Right lobe of liver (tissue), 6 donors: ENCODE measurements around the gene ZNF441. TPM values are rescaled to one million over a fixed set of nuclear protein-coding genes. Genes with fewer than 3 reads are reported as not detected.
"Not testable (repeated sequence)": the region's sequence is repeated elsewhere in the genome, so short reads cannot be mapped to it uniquely, and the experiment has no call there.

Experiments
- ATAC-seq, 4 donors: fragments of 200-7000 bp; cut with Tn5 transposase; one replicate each; pipeline ENCODE4 v1.9.1; 2020; ENCODE audit warnings: mild to moderate bottlenecking in 4 of 4, moderate library complexity in 4 of 4
- DNase-seq, 3 donors: peaks; one replicate each; pipeline ENCODE4 v3.0.0-alpha.2; 2020
- H3K27ac ChIP-seq, 3 donors: fragments of 200-600 bp; one replicate each; pipeline ENCODE4 v1.8.0; 2022
- H3K27me3 ChIP-seq, 2 donors: fragments of 200-600 bp; one replicate each; pipeline ENCODE4 v1.8.0; 2022
- H3K36me3 ChIP-seq, 4 donors: fragments of 200-600 bp; sonication (generic) in 1 of 4; one replicate each; pipeline versions ENCODE4 v1.5.1 to v1.8.0; 2017 to 2022; ENCODE audit warnings: control low read depth in 1 of 4
- H3K4me1 ChIP-seq, 4 donors: fragments of 200-600 bp; sonication (generic) in 1 of 4; one replicate each; pipeline versions ENCODE4 v1.5.1 to v1.8.0; 2017 to 2022; ENCODE audit warnings: control low read depth in 1 of 4
- H3K4me3 ChIP-seq, 3 donors: fragments of 200-600 bp; one replicate each; pipeline ENCODE4 v1.8.0; 2022
- H3K9me3 ChIP-seq, 4 donors: fragments of 200-600 bp; sonication (generic) in 1 of 4; one replicate each; pipeline versions ENCODE4 v1.5.1 to v1.8.0; 2017 to 2022; ENCODE audit warnings: control low read depth in 1 of 4
- CTCF ChIP-seq, 4 donors: fragments of 200-600 bp in 3 of 4; fragments of 450-650 bp in 1 of 4; IDR thresholded peaks; one replicate each; pipeline versions ENCODE4 v1.5.1 to v1.8.0; 2016 to 2022; ENCODE audit warnings: antibody characterized with exemption in 4 of 4, mild to moderate bottlenecking in 2 of 4
- POLR2A ChIP-seq: fragments of 450-650 bp; IDR thresholded peaks from one replicate; pipeline ENCODE4 v1.6.1; 2017; ENCODE audit warnings: antibody characterized with exemption, mild to moderate bottlenecking
- WGBS: methylation state at CpG from one replicate; pipeline ENCODE4 v1.1.6; 2018; ENCODE audit warnings: low coverage, low lambda C conversion rate; ENCODE audit not compliant: insufficient coverage; ENCODE audit errors: missing lambda C conversion rate; 5-methylcytosine and 5-hydroxymethylcytosine counted together
- intact Hi-C, 2 donors: fragments of 100-400 bp; cut with DNase I; formaldehyde crosslinking; loops; one replicate each; pipeline versions ENCODE4 v1.11.2 to v1.14.1; 2022
- total RNA-seq, 6 experiments: library from RNA; depleted of rRNA in 2 of 6; stranded (reverse); fragments of >200 nt in 2 of 6; fragmentation: NEBNext Ultra II Directional in 3 of 6; extraction: Animal tissue kit (Norgen Biotek cat#: 25700) in 3 of 6; gene quantifications; one replicate each; pipeline versions ENCODE4 v1.1.0 to v1.2.4, GENCODE V29; 2016 to 2023
- donor health status: DM: no; HTN: yes; CAD: no.
- donor health status: DM: no; HTN: no; CAD: no.
- donor health status: DM: no; HTN: no; CAD: no.
- donor health status: DM: no; HTN: yes; CAD: no.
- donor health status: DM: no; HTN: yes; CAD: no.

ZNF441 gene
- total RNA-seq, 6 experiments from 2014 or later = 2.6 to 4.4 (median 3.2) TPM

- no peak for DNase-seq
- intact Hi-C loops = no loop called here
- Histone ChIP-seq H3K27ac (no peak overlapping the region), H3K36me3 (no peaks in the 10 kb centered on the region), H3K4me3 (no peak overlapping the region), H3K9me3 (no peaks in the 10 kb centered on the region), H3K27me3 (no peaks in the 10 kb centered on the region), H3K4me1 (no peaks in the 10 kb centered on the region)
- WGBS = 86% methylated on average over 4 of the region's 5 CpGs
- ATAC-seq = no peak
- TF ChIP-seq CTCF (IDR thresholded peaks at IDR 0.05) (no peak), POLR2A (no peak)
Measured at GRCh38 chr19:11821474-11822109, 54.8 kb downstream of the ZNF441 start.

- H3K27ac ChIP-seq, intact Hi-C loops, H3K27me3 ChIP-seq, H3K4me1 ChIP-seq, ATAC-seq, DNase-seq, H3K4me3 ChIP-seq: not testable (repeated sequence)
- 72% methylated on average over 3 of the region's 7 CpGs for WGBS
- peaks cover 0 to 33% (median 16%) of the 10 kb centered on the region in 4 donors for H3K9me3 ChIP-seq
- peaks cover 0 to 36% (median 19%) of the 10 kb centered on the region in 4 donors for H3K36me3 ChIP-seq
Measured at GRCh38 chr19:11828957-11829876, 62.4 kb downstream of the ZNF441 start.

- 98% methylated on average over 8 of the region's 8 CpGs for WGBS
- no peaks in the 10 kb centered on the region for H3K4me1 ChIP-seq
- DNase-seq (no peak), ATAC-seq (no peak)
- intact Hi-C loops = no loop called here
- no peaks in the 10 kb centered on the region for H3K27me3 ChIP-seq
- no peak overlapping the region for H3K4me3 ChIP-seq
- H3K27ac ChIP-seq = no peak overlapping the region
- peaks cover 0 to 36% (median 19%) of the 10 kb centered on the region in 4 donors for H3K36me3 ChIP-seq
- H3K9me3 ChIP-seq = peaks cover 0 to 33% (median 19%) of the 10 kb centered on the region in 4 donors
- TF ChIP-seq CTCF (IDR thresholded peaks at IDR 0.05) = no peak
- TF ChIP-seq POLR2A = no peak
Measured at GRCh38 chr19:11832253-11832912, 65.6 kb downstream of the ZNF441 start.

GRCh38 chr19:11833541-11833940 lies 66.7 kb downstream of the ZNF441 start:
- Histone ChIP-seq H3K27me3 (no peaks in the 10 kb centered on the region), H3K9me3 (peaks cover 0 to 28% (median 20%) of the 10 kb centered on the region in 4 donors), H3K36me3 (peaks cover 0 to 36% (median 19%) of the 10 kb centered on the region in 4 donors), H3K27ac (no peak overlapping the region), H3K4me3 (no peak overlapping the region), H3K4me1 (no peaks in the 10 kb centered on the region)
- DNase-seq (no peak), ATAC-seq (no peak)
- no peak for TF ChIP-seq CTCF (IDR thresholded peaks at IDR 0.05)
- TF ChIP-seq POLR2A = no peak
- 100% methylated on average over 2 of the region's 2 CpGs for WGBS
- intact Hi-C loops = no loop called here

Other genes with a start within 250 kb of the ZNF441 start
- 10 to 100 TPM; 25.0 to 45.5 (median 37.7) TPM for gene ECSIT, start 237.9 kb upstream of the ZNF441 start, total RNA-seq
- gene CNN1, start 228.1 kb upstream of the ZNF441 start, total RNA-seq = 1 to 10 TPM in 4 of 6 experiments, under 1 TPM in 2; 0.71 to 8.5 (median 1.0) TPM
- 10 to 100 TPM; 21.9 to 33.5 (median 24.9) TPM for gene ELOF1, start 207.8 kb upstream of the ZNF441 start, total RNA-seq
- 10 to 100 TPM; 10.4 to 28.5 (median 21.5) TPM for gene ACP5, start 189.4 kb upstream of the ZNF441 start, total RNA-seq
- gene ZNF627, start 169.5 kb upstream of the ZNF441 start, total RNA-seq = 1 to 10 TPM; 2.7 to 5.4 (median 4.6) TPM
- 1 to 10 TPM; 2.9 to 5.1 (median 3.4) TPM for gene ZNF823, start 28.1 kb upstream of the ZNF441 start, total RNA-seq
- 1 to 10 TPM in 2 of 6 experiments, under 1 TPM in 4; 0.37 to 1.3 (median 0.98) TPM for gene ZNF491, start 31.5 kb downstream of the ZNF441 start, total RNA-seq
- 1 to 10 TPM; 2.0 to 5.6 (median 3.7) TPM for gene ZNF440, start 47.3 kb downstream of the ZNF441 start, total RNA-seq
- gene ZNF439, start 81.7 kb downstream of the ZNF441 start, total RNA-seq = 1 to 10 TPM in 2 of 6 experiments, under 1 TPM in 4; 0.43 to 1.3 (median 0.66) TPM
- 1 to 10 TPM; 6.1 to 10.0 (median 9.2) TPM for gene ZNF69, start 120.8 kb downstream of the ZNF441 start, total RNA-seq
- 1 to 10 TPM; 5.1 to 7.6 (median 5.5) TPM for gene ZNF700, start 158.1 kb downstream of the ZNF441 start, total RNA-seq
- gene ZNF763, start 198.0 kb downstream of the ZNF441 start, total RNA-seq = 1 to 10 TPM in 2 of 6 experiments, under 1 TPM in 4; 0.25 to 2.6 (median 0.70) TPM